ENCODE results near the gene SND1. TPM values are rescaled to one million over a fixed set of nuclear protein-coding genes. Genes with fewer than 3 reads are reported as not detected.

The SND1 gene
- total and polyA plus RNA-seq, 2 donors (not counting 3 experiments of a cell fraction or from before 2014, with no cell fraction given) = 116 to 249 TPM

- no peak for DNase-seq (ENCODE audit: low read depth, low spot score)
- no peaks in the 10 kb centered on the region for H3K9me1 ChIP-seq (replicated peaks; ENCODE audit: control insufficient read depth, extremely low read depth, insufficient read depth, low read length)
- H3K4me2 ChIP-seq (ENCODE audit: insufficient read depth, low read length) = no peak overlapping the region
- dilution Hi-C loops (cut with MboI; ENCODE audit: extremely low pct_ligation_motif_present, low sequenced_read_pairs) = no loop called here
- peaks cover 2% of the 10 kb centered on the region for H4K20me1 ChIP-seq (replicated peaks; ENCODE audit: control insufficient read depth, extremely low read depth, insufficient read depth, low read length)
- no TSS peak for BruUV-seq (replicated peaks)
- CTCF ChIA-PET = no interaction called here
- TF ChIP-seq CTCF (IDR thresholded peaks at IDR 0.05; ENCODE audit: extremely low read depth in 1 of 2, insufficient read depth in 1 of 2, low read depth in 1 of 2, low read length in 2 of 2) (no peak), POLR2A (IDR thresholded peaks at IDR 0.05; ENCODE audit: low read depth, low read length) (no peak), FOS (IDR thresholded peaks at IDR 0.05; ENCODE audit: borderline replicate concordance, insufficient read depth, low read length) (no peak), GATA2 (IDR thresholded peaks at IDR 0.05; ENCODE audit: insufficient read depth, insufficient read length, low read depth, low read length) (no peak), POLR2AphosphoS5 (IDR thresholded peaks at IDR 0.05; ENCODE audit: insufficient read depth, low read depth, low read length) (no peak), MYC (IDR thresholded peaks at IDR 0.05; ENCODE audit: low read depth, low read length) (no peak), EZH2 (IDR thresholded peaks at IDR 0.05; ENCODE audit: borderline replicate concordance, low read depth, low read length, severe bottlenecking) (no peak), JUN (IDR thresholded peaks at IDR 0.05; ENCODE audit: borderline replicate concordance, insufficient read depth, insufficient read length, low read depth) (no peak), MAX (IDR thresholded peaks at IDR 0.05; ENCODE audit: insufficient read depth, insufficient read length) (no peak)
- POLR2A ChIA-PET = no interaction called here
- intact Hi-C loops (cut with micrococcal nuclease) = no loop called here
- no peak overlapping the region for H2AFZ ChIP-seq (ENCODE audit: low read depth, low read length)
- H3K79me2 ChIP-seq (ENCODE audit: control insufficient read depth, insufficient read depth, low read length) = peaks cover 67% of the 10 kb centered on the region
- H3K4me1 ChIP-seq (ENCODE audit: control insufficient read depth, extremely low read depth, insufficient read depth, low read length) = peaks cover 9% of the 10 kb centered on the region
- H3K27ac ChIP-seq (ENCODE audit: insufficient read depth, low read depth, low read length) = no peak overlapping the region
- no peaks in the 10 kb centered on the region for H3K27me3 ChIP-seq (ENCODE audit: control insufficient read depth in 2 of 2, insufficient read depth in 2 of 2, low read length in 2 of 2)
- no peak overlapping the region for H3K4me3 ChIP-seq (replicated peaks in 1 of 3; ENCODE audit: insufficient read depth in 1 of 3, low read depth in 1 of 3, low read length in 3 of 3)
- no peak for FAIRE-seq
- no peaks in the 10 kb centered on the region for H3K36me3 ChIP-seq (ENCODE audit: control insufficient read depth in 2 of 2, extremely low read depth in 1 of 2, insufficient read depth in 2 of 2, low read length in 2 of 2)
- H3K9ac ChIP-seq (replicated peaks; ENCODE audit: extremely low read depth, insufficient read depth, low read length) = no peak overlapping the region
- no peaks in the 10 kb centered on the region for H3K9me3 ChIP-seq (replicated peaks; ENCODE audit: control insufficient read depth, insufficient read depth, low read length)
These were observed 137.0 kb downstream of the SND1 start for GRCh38 chr7:127789031-127789430.

Measured in endothelial cell of umbilical vein (primary cell).